GM19239 (cell line): ENCODE measurements around the gene POLR2L.
A peak's percentile ranks its signal among the peaks of the same experiment; 100 is the strongest.

Experiments used
- DNase-seq: peaks from one replicate; pipeline ENCODE4 v3.0.0; 2011; ENCODE audit warnings: low spot score; ENCODE audit not compliant: insufficient read length
- FAIRE-seq: peaks from 2 replicates; lab custom pipeline; 2011; peaks lifted over from hg19 to GRCh38; lab: Jason Lieb, UNC

The POLR2L gene

DNA sequence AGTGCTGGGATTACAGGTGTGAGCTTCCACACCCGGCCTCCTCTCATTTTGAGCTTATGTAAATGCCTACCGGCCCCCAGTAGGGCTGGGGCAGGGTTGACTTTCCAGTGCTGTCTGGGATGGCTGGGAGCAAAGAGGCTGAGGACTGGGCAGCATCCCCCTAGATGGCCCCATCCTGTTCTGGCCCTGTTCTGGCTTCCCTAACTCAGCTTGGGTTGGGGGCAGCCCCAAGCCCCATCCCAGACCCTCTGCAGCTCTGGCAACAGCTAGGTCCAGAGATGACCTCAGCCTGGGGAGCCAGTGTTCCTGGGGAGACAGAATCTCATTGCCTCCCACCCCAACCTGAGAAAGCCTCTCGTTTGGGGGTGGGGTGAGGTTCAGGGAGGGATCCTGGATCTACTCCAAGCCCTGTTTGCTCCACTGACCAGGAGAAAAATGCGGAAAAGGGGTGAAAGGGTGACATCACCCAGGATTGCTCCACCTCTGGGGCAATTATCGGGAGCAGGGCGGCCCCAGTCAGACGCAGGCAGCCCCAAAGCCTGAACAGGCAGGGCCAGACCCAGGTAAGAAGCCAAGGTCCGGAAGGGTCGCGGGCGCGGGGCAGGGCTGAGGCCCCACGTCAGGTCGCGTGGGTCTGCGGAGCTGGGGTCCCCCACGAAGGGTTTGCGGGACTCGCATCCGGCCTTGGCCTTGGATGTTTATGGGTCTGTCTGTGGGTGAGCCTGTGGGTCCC, 23.8 kb downstream of the POLR2L start, which contains the start of gene PNPLA2:
PNPLA2 (plus strand) TSS at position 519 of the 733 bp plus-strand sequence. CDS start 805 bp downstream, outside the sequence.
- FAIRE-seq (no peak), DNase-seq (no peak)

DNA sequence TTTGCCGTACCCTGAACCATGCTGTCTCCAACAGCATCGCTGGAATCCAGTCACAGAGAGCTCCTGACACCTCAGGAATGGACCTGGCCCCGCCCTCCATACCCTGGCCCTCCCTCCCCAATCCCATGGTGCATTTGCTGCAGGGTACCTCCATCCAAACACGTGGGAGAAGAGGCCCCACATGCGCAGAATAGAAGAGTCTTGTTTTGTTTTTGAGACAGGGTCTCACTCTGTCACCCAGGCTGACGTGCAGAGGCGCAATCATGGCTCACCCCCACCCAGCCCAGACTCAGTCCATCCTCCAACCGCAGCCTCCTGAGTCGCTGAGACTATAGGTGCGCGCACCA, 25.9 kb downstream of the POLR2L start:
- FAIRE-seq (no peak), DNase-seq (no peak)

DNA sequence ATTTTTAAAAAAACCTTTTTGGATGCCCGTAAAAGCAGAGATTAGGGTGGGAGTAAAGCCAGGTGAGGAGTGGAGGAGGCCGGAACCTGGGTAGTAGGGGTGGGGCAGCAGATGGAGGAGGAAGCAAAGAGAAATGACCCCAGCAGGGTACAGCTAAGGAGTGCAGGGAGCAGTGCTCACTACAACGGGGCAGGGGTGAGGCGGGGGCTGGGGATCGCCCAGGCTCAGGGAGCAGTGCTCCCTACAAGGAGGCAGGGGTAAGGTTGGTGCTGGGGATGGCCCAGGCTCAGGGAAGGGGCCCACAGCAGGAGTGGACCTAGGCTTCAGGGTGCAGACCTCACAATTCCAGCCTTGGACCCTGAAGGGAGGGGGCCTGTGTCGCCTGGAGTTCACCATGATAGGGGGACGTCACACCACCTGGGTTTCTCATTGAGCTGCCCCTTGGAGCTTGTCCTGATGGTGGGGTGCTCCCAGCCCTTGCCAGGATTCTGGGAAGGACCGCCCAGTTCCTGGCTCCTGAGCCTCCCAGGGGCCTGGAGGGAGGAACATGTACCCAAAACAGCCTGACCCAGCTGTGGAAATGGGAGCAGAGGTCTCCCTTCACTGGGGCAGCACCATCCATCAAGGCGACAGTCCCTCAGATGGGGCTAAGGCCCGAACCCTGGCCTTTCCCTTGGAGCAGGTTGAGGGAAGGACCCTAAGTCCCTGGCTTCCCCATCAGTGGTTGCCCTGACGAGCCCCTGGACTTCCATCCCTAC, 26.5 kb downstream of the POLR2L start:
- FAIRE-seq (no peak), DNase-seq (no peak)

DNA sequence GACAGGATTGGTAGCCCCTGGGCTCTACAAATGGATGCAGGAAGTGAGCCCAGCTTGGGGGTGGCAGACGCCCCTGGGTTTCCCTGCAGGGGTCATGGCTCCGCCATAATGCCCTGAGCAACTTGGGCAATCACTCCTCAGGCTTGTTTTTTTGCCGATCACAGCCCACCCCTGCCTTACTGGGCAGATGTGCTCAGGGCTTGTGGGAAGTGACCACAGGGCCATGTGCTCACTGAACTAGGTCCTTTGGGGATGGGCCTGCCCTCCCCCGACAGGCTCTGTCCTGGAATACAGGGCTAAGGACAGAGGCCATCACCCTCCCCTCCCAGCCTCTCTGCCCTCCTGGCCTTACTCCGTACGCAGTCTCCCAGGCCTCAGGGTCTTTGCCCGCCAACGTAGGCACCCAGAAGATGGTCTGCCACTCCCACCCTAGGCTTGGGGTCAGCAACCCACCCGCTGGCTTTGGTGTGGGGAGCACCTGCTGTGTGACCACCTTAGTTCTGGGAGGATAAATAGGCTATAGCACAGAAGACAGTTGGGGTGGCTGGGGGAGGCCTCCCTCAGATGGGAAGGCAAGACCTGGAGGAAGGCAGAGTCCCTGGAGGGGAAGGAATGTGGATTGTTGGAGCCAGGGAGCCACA, 28.8 kb downstream of the POLR2L start:
- DNase-seq (no peak), FAIRE-seq (no peak)

DNA sequence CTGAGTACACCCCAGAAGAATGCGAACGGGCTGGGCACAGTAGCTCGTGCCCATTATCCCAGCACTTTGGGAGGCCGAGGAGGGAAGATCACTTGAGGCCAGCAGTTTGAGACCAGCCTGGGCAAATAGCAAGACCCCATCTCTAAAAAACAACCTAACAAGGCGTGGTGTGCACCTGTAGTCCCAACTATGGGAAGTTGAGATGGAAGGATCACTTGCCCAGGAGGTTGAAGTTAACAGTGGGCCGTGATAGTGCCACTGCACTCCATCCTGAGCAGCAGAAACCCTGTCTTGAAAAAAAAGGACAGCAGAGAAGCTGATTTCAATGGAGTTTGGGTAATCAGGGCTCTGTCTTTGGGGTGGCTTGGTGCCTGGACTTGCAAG, 29.3 kb downstream of the POLR2L start:
- FAIRE-seq (no peak), DNase-seq (no peak)

DNA sequence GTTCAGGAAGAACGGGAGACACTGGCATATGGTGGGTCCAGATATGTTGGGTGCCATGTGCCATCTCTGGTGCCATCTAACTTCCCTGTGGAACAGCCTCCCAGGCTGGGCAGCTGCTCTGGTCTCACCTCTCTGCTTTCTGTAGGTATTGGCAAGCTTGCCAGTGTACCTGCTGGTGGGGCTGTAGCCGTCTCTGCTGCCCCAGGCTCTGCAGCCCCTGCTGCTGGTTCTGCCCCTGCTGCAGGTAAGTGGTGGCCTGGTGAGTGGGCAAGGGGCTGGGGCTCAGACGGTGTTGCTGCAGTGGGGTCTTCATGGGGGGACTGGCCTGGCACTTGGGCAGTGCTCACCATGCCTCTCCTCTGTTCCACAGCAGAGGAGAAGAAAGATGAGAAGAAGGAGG, 29.9 kb downstream of the POLR2L start:
- DNase-seq: no peak
- FAIRE-seq: no peak

DNA sequence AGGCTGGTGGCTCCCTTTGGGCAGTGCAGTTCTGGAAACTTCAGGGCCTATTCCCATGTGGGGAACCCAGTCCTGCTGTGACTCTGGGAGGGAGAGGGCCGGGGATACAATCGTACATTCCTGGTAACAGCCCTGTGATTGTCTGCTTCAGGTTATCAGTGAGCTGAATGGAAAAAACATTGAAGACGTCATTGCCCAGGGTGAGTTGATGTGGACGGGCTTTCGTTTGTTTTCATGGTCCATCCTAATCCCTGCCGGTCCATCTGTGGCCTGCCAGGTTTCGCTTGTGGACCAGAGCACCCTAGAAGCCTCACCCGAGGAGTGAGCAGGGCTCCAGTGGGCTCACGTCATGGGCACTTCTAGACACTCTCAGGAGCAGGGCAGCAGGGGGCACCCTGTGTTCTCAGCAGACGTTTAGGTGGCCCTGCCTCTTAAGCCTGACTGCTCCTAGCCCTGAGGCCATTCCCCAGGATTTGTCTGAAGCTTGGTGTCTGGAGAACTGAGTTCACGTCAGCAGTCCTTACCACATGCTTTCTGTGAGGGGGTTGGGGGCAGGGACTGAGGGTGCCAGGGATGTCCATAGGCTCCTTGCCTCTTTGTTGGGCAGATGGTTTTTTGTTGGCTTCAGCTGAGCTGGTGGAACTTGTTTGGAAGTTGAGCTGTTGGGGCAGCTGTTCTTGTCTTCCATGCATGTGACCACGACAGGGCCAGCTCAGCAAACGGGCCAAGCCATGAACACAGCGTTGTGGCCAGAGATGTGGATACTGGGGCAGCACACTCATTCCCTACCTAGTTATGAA, 30.7 kb downstream of the POLR2L start:
- FAIRE-seq: no peak
- DNase-seq: no peak

DNA sequence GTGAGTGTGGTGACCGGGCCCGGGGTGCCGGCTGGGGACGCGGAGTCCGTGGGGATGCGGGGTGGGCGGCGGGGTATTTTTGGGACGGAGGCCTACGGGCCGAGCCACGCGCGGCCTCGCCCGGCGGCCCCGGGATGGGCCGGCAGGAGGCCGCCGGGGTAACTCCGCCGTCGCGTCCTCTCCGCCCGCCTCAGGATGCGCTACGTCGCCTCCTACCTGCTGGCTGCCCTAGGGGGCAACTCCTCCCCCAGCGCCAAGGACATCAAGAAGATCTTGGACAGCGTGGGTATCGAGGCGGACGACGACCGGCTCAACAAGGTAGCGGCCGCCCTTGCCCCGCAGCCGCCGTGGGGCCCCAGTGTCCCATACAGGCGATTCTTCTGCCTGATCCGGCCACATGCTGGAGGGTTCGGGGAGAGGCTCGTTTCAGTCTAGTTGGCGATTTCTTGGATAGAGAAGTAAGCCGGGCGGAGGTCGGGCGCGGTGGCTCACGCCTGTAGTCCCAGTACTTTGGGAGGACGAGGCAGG, 32.2 kb downstream of the POLR2L start:
- DNase-seq (no peak), FAIRE-seq (no peak)

DNA sequence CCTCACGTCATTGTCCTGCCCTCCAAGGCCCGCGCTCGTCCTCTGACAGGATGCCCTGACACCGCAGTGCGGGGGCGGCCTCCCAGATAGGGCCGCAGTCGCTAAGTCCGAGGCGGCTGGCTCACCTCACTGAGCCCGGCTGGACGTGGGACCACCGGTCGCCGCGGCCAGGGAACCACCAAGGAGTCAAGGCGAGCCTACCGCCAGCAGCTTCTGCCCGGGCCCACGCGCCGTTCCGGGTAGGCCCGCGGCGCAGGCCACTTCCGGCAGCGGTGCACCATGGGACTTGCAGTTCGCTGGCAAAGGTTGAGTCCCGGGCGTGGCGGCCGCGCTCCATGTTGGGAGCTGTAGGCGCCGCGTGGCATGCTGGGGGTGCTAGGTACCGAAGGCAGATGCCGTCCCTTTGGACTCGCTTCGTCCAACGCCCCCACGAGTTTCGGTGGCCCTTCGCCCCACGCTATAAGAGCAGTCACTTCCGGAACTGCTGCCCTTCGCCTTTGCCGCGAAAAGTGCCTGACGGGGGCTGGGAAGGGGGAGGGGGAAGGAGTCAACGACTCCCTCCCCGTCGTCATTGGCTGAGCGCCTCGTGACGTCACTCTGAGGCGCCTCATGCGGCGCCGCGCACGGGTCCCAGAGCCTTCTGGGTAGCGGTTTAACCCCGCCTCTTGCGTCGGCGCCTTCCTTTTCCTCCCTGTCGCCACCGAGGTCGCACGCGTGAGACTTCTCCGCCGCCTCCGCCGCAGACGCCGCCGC, 32.9 kb downstream of the POLR2L start, which contains the start of gene RPLP2:
RPLP2 (plus strand) TSS at position 681 of the 753 bp plus-strand sequence. CDS start 268 bp downstream, outside the sequence.
- DNase-seq: peak; percentile 94
- peak; percentile 96 for FAIRE-seq

DNA sequence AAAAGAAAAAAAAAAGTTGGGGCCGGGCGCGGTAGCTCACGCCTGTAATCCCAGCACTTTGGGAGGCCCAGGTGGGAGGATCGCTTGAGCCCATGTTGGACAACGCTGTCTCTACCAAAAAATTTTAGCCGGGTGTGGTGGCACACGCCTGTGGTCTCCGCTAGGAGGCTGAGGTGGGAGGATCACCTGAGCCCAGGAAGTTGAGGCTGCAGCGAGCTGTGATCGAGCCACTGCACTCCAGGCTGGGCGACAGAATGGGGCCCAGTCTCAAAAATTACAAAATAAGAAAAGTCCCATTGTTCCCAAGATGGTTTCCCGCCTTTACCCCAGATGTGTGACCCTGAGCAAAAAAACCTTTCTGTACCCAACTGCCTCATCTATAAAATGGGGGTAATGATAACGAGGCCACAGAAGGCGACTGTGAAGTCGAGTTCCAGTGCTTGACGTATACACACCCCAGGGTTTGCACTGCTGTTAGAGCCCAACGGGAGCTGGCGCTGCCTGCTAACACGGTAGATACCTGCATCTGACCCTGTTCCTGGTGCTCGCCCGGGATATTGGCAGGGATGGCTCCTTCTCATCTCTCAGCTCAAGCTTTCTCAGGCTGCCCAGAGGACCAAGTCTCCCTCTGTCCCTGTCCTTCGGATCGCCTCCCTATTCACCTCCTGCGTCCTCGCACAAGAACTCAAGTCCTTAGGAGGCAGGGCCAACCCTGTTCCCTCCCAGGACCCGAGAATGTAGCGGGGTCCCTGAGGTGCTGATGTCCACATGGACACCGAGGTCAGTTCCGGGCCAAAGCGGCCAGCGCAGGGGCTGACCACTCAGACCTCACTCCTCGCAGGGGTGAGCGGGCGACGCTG, 33.7 kb downstream of the POLR2L start:
- FAIRE-seq: peak; percentile 71
- no peak for DNase-seq

DNA sequence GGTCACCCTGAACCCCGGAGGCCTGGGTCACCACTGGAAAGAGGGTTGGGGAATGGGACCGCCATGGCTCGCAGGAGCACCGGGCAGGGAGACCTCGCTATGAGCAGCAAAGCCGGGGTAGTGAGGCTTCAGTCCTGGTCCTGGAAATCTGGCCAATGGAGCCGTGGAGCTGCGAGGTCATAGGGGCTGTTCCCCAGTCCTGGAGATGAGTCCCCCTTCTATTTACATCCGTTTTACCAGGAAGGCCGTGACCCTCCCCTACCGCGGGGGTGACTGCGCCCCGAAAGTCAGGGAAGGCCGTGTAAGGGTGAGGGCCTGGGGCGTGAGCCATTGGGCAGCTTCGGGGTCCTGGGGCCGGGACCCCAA, 37.7 kb downstream of the POLR2L start:
- DNase-seq: no peak
- FAIRE-seq: no peak

DNA sequence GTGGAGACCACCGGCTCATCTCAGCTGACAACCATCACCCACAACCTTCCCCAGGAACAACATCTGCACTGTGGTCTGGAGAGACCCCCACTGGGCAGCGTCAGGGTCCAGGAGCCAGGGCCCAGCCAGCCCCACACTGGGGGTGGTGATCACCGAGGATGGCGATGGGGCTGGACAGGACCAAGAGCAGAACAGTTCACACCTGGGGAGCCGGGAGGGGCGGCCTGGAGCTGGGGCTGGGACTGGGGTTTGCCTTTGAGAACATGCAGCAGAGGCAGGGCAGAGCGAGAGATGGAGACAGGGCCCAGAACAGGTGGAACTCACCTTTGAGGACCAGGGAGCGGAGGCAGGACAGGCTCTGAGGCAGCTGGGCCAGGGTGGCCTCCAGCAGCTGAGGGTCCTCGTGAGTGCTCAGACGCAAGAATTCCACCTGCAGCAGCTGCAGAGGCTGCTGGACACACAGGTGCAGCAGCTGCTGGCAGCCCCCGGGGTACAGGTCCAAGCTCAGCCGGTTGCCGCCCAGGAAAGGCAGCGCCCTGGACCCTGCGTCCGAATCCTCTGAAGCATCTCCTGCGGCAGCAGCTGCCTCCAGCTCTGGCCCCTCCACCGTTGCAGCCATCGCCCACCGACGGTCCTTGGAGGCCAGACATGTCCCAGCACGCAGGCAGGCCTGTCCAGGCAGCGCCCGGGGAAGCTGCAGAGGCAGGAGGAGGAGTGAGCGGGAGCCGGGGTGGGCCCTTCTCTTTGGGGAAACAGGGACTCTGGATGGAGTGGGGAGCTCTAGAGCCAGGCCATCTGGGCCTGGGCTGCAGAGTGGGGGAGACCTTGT, 38.3 kb downstream of the POLR2L start:
- DNase-seq (no peak), FAIRE-seq (no peak)

DNA sequence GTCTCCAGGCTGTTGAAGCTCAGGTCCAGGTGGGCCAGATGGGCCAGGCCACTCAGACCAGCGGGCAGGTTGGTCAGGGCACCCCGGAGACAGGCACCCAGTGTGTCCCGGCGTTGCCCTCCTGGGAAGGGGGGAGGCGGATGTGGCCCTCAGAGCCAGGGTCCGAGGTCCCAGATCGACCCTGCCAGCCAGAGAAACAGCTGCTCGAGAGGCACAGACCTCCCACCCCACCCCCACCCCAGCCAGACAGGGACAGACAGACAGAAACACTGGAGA, 38.9 kb downstream of the POLR2L start:
- FAIRE-seq: no peak
- no peak for DNase-seq

DNA sequence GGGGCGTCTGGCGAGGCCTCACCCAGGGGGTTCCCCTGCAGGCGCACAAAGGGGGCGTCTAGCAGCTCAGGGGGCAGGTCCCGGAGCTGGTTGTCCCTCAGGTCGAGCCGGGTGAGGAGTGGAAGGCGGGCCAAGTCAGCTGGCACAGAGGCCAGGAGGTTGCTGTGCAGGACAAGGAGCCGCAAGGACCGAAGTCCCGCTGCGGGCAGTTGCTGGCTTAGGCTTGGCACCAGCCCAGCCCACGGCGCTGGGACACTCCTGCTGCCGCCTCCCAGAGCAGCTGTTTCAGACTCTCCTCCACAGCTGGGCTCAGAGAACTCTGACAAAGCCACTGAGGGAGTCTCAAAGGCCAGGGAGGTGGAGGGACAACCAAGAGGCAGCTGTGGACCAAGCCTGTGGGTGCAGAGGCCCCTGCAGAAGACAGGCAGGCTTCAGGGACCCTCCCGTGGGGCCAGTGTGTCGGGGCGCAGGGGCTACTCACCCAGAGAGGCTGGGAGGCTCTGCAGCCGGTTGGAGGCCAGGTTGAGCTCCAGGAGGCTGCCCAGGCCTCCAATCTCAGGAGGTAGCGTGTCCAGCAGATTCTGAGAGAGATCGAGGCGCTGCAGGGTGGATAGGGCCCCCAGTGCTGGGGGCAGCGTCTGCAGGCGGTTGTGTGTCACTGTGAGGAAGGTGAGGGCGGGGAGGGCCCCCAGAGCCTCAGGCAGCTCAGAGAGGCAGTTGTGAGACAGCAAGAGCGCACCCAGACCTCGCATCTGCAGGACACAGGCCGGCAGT, 39.4 kb downstream of the POLR2L start:
- DNase-seq: no peak
- no peak for FAIRE-seq

DNA sequence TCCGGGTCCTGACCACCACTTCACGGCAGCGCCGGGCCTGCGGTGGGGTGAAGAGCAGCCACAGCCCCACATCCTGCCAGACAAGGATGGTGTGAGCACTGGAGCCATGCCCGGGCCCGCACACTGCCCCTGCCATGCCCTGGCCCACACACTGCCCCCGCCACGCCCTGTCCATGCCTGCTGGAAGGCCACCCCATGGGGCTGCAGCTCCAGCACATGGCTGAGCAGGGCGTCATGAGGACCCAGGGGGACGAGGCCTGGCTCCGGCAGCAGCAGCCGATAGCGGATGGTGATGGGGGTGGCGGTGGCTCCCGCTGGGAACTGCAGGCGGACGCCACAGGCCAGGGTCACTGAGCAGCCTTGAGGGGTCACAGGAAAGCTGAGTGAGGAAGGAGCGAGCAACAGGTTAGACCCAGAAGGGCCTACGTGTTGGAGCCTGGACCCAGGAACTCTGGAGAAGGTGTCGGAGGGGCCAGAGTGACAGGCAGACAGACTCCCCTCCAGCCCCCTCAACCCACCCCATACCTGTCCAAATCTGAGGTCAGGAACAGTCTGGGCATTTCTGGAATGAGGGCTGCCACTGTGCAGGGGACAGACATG, 40.2 kb downstream of the POLR2L start:
- FAIRE-seq (no peak), DNase-seq (no peak)

DNA sequence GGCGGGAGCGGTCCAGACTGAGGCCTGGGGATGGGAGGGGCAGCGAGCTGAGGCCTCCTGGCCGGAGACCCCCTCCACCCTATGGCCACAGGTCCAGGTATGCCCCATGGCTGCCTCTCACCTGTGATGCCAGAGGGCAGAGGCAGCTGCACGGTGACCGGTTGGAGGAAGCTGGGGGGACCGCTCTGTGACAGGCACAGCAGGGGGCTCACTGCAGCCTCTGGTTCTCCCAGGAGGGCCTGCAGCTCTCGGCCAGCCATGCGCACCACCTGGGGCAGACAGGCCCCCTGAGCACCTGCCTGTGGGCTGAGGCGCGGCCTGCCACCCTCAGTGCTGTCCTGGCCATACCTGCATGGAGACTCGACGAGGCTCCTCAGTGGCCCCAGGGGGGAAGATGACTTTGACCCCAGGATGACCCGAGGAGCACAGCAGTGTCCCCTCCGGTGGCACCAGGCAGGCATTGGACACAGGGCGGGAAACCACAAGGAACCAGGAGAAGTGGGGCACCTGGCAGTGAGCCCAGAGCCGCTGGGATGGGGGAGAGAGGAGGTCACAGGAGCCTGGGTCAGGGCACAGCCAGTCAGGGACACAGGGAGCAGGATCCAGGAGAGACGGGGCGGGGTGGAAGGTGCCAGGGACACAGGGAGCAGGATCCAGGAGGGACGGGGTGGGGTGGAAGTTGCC, 41.1 kb downstream of the POLR2L start:
- DNase-seq (no peak), FAIRE-seq (no peak)
